WTC11 (cell line): Measurements from ENCODE around the gene NEK10. TPM values are rescaled to one million over a fixed set of nuclear protein-coding genes. Genes with fewer than 3 reads are reported as not detected.
A peak's percentile ranks its signal among the peaks of the same experiment; 100 is the strongest.

Source experiments
- ATAC-seq: fragments of 200-7000 bp; cut with Tn5 transposase; 2 replicates; pipeline ENCODE4 v1.10.0; 2021; ENCODE audit warnings: mild to moderate bottlenecking, moderate library complexity
- CTCF ChIA-PET: fragments of 300-600 bp; sonication (Branson Sonifier 250); formaldehyde crosslinking; loops from one replicate; lab custom pipeline; 2021; ENCODE audit warnings: antibody characterized with exemption; lab: Charles Lee
- POLR2A ChIA-PET: fragments of 350-600 bp; sonication (Branson Sonifier 250); formaldehyde crosslinking; loops from one replicate; lab custom pipeline; 2021; ENCODE audit warnings: antibody characterized with exemption; lab: Charles Lee
- DNase-seq: peaks from one replicate; pipeline ENCODE4 v3.0.0; 2021; ENCODE audit warnings: low spot score
- H3K27ac Mint-ChIP-seq: 2 replicates; pipeline ENCODE4 v1.8.0; 2021; ENCODE audit warnings: mixed read lengths
- H3K27me3 Mint-ChIP-seq: 2 replicates; pipeline ENCODE4 v1.8.0; 2021; ENCODE audit warnings: low read depth, mild to moderate bottlenecking, moderate library complexity, mixed read lengths
- H3K36me3 Mint-ChIP-seq: 2 replicates; pipeline ENCODE4 v1.8.0; 2021; ENCODE audit warnings: mixed read lengths
- H3K4me1 Mint-ChIP-seq: 2 replicates; pipeline ENCODE4 v1.8.0; 2022; ENCODE audit warnings: mixed read lengths
- H3K4me3 Mint-ChIP-seq: 2 replicates; pipeline ENCODE4 v1.8.0; 2021; ENCODE audit warnings: mild to moderate bottlenecking, moderate library complexity, mixed read lengths
- H3K9me3 Mint-ChIP-seq: 2 replicates; pipeline ENCODE4 v1.8.0; 2021; ENCODE audit warnings: mixed read lengths
- ARID4B ChIP-seq: sonication (generic); formaldehyde crosslinking; IDR thresholded peaks from 2 replicates; pipeline ENCODE4 v1.8.0; 2023; ENCODE audit warnings: missing genetic modification reagents, mild to moderate bottlenecking, borderline replicate concordance
- ATF3 ChIP-seq: sonication (generic); formaldehyde crosslinking; conservative IDR thresholded peaks from 2 replicates; pipeline ENCODE4 v1.8.1; 2022; ENCODE audit warnings: mild to moderate bottlenecking, missing genetic modification reagents
- CBFB ChIP-seq: sonication (generic); formaldehyde crosslinking; IDR thresholded peaks from 2 replicates; pipeline ENCODE4 v1.8.1; 2022; ENCODE audit warnings: mild to moderate bottlenecking, low read depth, missing genetic modification reagents
- CREB1 ChIP-seq: sonication (generic); formaldehyde crosslinking; IDR thresholded peaks from 2 replicates; pipeline ENCODE4 v1.8.0; 2023; ENCODE audit warnings: mild to moderate bottlenecking, missing genetic modification reagents
- CREM ChIP-seq: sonication (generic); formaldehyde crosslinking; IDR thresholded peaks from 2 replicates; pipeline ENCODE4 v1.8.1; 2022; ENCODE audit warnings: mild to moderate bottlenecking, missing genetic modification reagents, moderate library complexity
- ERG ChIP-seq: fragments of 250-450 bp; sonication (Bioruptor Pico); IDR thresholded peaks from 2 replicates; pipeline ENCODE4 v1.8.0; 2021; ENCODE audit warnings: mild to moderate bottlenecking
- ESRRA ChIP-seq: sonication (generic); formaldehyde crosslinking; IDR thresholded peaks from 2 replicates; pipeline ENCODE4 v1.8.1; 2022; ENCODE audit warnings: mild to moderate bottlenecking, missing genetic modification reagents, borderline replicate concordance
- GRHL2 ChIP-seq: fragments of 250-450 bp; sonication (Bioruptor Pico); IDR thresholded peaks from 2 replicates; pipeline ENCODE4 v1.8.0; 2022; ENCODE audit warnings: mild to moderate bottlenecking, moderate library complexity; ENCODE audit not compliant: insufficient replicate concordance, severe bottlenecking
- IRF2 ChIP-seq: sonication (generic); formaldehyde crosslinking; IDR thresholded peaks from 2 replicates; pipeline ENCODE4 v1.8.0; 2022; ENCODE audit warnings: low read depth, missing genetic modification reagents, borderline replicate concordance
- MLX ChIP-seq: sonication (generic); formaldehyde crosslinking; IDR thresholded peaks from 2 replicates; pipeline ENCODE4 v1.8.1; 2023; ENCODE audit warnings: mild to moderate bottlenecking, missing genetic modification reagents, moderate library complexity
- MYBL2 ChIP-seq: sonication (generic); formaldehyde crosslinking; IDR thresholded peaks from 2 replicates; pipeline ENCODE4 v1.8.1; 2023; ENCODE audit warnings: mild to moderate bottlenecking, moderate library complexity, missing genetic modification reagents
- PREB ChIP-seq: sonication (generic); formaldehyde crosslinking; IDR thresholded peaks from 2 replicates; pipeline ENCODE4 v1.8.1; 2022; ENCODE audit warnings: mild to moderate bottlenecking, missing genetic modification reagents, moderate library complexity, borderline replicate concordance
- RELA ChIP-seq: sonication (generic); formaldehyde crosslinking; IDR thresholded peaks from 2 replicates; pipeline ENCODE4 v1.8.1; 2022; ENCODE audit warnings: missing genetic modification reagents, mild to moderate bottlenecking, borderline replicate concordance
- SP1 ChIP-seq: sonication (generic); formaldehyde crosslinking; conservative IDR thresholded peaks from 2 replicates; pipeline ENCODE4 v1.8.1; 2022; ENCODE audit warnings: missing genetic modification reagents
- TCF7 ChIP-seq: sonication (generic); formaldehyde crosslinking; IDR thresholded peaks from 2 replicates; pipeline ENCODE4 v1.8.0; 2022; ENCODE audit warnings: mild to moderate bottlenecking, low read depth, missing genetic modification reagents, moderate library complexity
- USF1 ChIP-seq: sonication (generic); formaldehyde crosslinking; IDR thresholded peaks from 2 replicates; pipeline ENCODE4 v1.8.0; 2022; ENCODE audit warnings: mild to moderate bottlenecking, missing genetic modification reagents
- USF2 ChIP-seq: sonication (generic); formaldehyde crosslinking; IDR thresholded peaks from 2 replicates; pipeline ENCODE4 v1.8.1; 2023; ENCODE audit warnings: mild to moderate bottlenecking, missing genetic modification reagents, moderate library complexity
- ZNF121 ChIP-seq: sonication (generic); formaldehyde crosslinking; IDR thresholded peaks from 2 replicates; pipeline ENCODE4 v1.8.0; 2023; ENCODE audit warnings: missing genetic modification reagents
- ZNF396 ChIP-seq: fragments of 250-450 bp; sonication (Bioruptor Pico); IDR thresholded peaks from 2 replicates; pipeline ENCODE4 v1.8.0; 2021; ENCODE audit warnings: mild to moderate bottlenecking, moderate library complexity, borderline replicate concordance
- ZNF671 ChIP-seq: fragments of 250-450 bp; sonication (Bioruptor Pico); IDR thresholded peaks from 2 replicates; pipeline ENCODE4 v1.8.0; 2021; ENCODE audit warnings: mild to moderate bottlenecking
- ZSCAN18 ChIP-seq: fragments of 250-450 bp; sonication (Bioruptor Pico); IDR thresholded peaks from 2 replicates; pipeline ENCODE4 v2.1.2; 2022; ENCODE audit warnings: mild to moderate bottlenecking, moderate library complexity
- total RNA-seq: library from RNA; stranded (reverse); gene quantifications from 3 replicates; pipeline ENCODE4 v1.2.3, GENCODE V29; 2021

The NEK10 gene
- total RNA-seq, 1 experiment from 2014 or later = 0.37 TPM

GRCh38 chr3:27252646-27253045, 116.5 kb downstream of the NEK10 start:
- ATAC-seq = no peak
- no peak overlapping the region for H3K27ac Mint-ChIP-seq
- peaks cover 3% of the 10 kb centered on the region; the same call in 1 of the 2 replicates for H3K36me3 Mint-ChIP-seq
- no peaks in the 10 kb centered on the region for H3K27me3 Mint-ChIP-seq
- ChIA-PET CTCF (interaction anchor here (0.5 to 2.0 kb wide), 3 partner anchors 24 to 106 kb away, joined by 3 to 23 read pairs (median 22); no protein-coding TSS in a partner anchor), POLR2A (no interaction called here)
- no peaks in the 10 kb centered on the region for H3K4me1 Mint-ChIP-seq
- H3K9me3 Mint-ChIP-seq = peaks cover 20% of the 10 kb centered on the region
- H3K4me3 Mint-ChIP-seq = no peak overlapping the region
- TF ChIP-seq CREB1 (CRISPR knock-in tag) = no peak
- no peak for TF ChIP-seq ZSCAN18
- no peak for TF ChIP-seq ZNF121 (CRISPR knock-in tag)
- TF ChIP-seq, all 79 proteins: peak for 0
- no peak for DNase-seq

GRCh38 chr3:27244374-27244773, 124.8 kb downstream of the NEK10 start:
- Mint-ChIP-seq H3K9me3 (peaks cover 37% of the 10 kb centered on the region), H3K36me3 (peaks cover 3% of the 10 kb centered on the region), H3K4me1 (peaks cover 6% of the 10 kb centered on the region), H3K4me3 (no peak overlapping the region), H3K27me3 (no peaks in the 10 kb centered on the region), H3K27ac (no peak overlapping the region)
- peak; percentile 86 for ATAC-seq
- POLR2A ChIA-PET = no interaction called here
- TF ChIP-seq ZNF396 (CRISPR knock-in tag) (no peak), CREM (CRISPR knock-in tag) (no peak), TCF7 (CRISPR knock-in tag) (no peak), PREB (CRISPR knock-in tag) (no peak), CBFB (no peak)
- CTCF ChIA-PET = interaction anchor here (0.6 to 0.7 kb wide), 3 partner anchors 9 to 623 kb away, joined by 3 to 4 read pairs (median 3); no protein-coding TSS in a partner anchor
- DNase-seq = no peak

- H3K4me1 Mint-ChIP-seq = no peaks in the 10 kb centered on the region
- no peak overlapping the region for H3K4me3 Mint-ChIP-seq
- H3K9me3 Mint-ChIP-seq = peaks cover 59% of the 10 kb centered on the region
- ChIA-PET POLR2A (no interaction called here), CTCF (no interaction called here)
- H3K36me3 Mint-ChIP-seq = peaks cover 40% of the 10 kb centered on the region
- no peak for DNase-seq
- no peak for ATAC-seq
- no peak overlapping the region for H3K27ac Mint-ChIP-seq
- H3K27me3 Mint-ChIP-seq = no peaks in the 10 kb centered on the region
- no peak for TF ChIP-seq ARID4B
- TF ChIP-seq ATF3 (CRISPR knock-in tag) = no peak
- no peak for TF ChIP-seq USF2
- no peak for TF ChIP-seq CBFB
- TF ChIP-seq MLX (CRISPR knock-in tag) = no peak
- no peak for TF ChIP-seq SP1 (CRISPR knock-in tag)
- TF ChIP-seq ERG (CRISPR knock-in tag) = no peak
- TF ChIP-seq IRF2 (CRISPR knock-in tag) = no peak
- no peak for TF ChIP-seq GRHL2 (CRISPR knock-in tag)
- no peak for TF ChIP-seq ZNF671 (CRISPR knock-in tag)
- TF ChIP-seq MYBL2 = no peak
- no peak for TF ChIP-seq RELA (CRISPR knock-in tag)
- TF ChIP-seq ESRRA = no peak
- TF ChIP-seq USF1 (CRISPR knock-in tag) = no peak
- TF ChIP-seq ZNF121 (CRISPR knock-in tag) = no peak
Observed at GRCh38 chr3:27239951-27240350, 129.2 kb downstream of the NEK10 start.
